H9 (cell line): Measurements from ENCODE around the gene NRXN3. TPM values are rescaled to one million over a fixed set of nuclear protein-coding genes. Genes with fewer than 3 reads are reported as not detected.

ENCODE experiments used
- DNase-seq: peaks from one replicate; pipeline ENCODE4 v3.0.0-alpha.2; 2017
- H2AFZ ChIP-seq: one replicate; pipeline ENCODE4 v1.6.1; 2013; ENCODE audit warnings: mild to moderate bottlenecking, low read length, control low read depth, moderate library complexity
- H2AK5ac ChIP-seq: 2 replicates; pipeline ENCODE4 v1.6.1; 2013; ENCODE audit warnings: low read length, control low read depth, mixed read lengths; ENCODE audit not compliant: insufficient read length
- H2BK120ac ChIP-seq: one replicate; pipeline ENCODE4 v1.6.1; 2013; ENCODE audit warnings: low read depth, mild to moderate bottlenecking, low read length, control low read depth, inconsistent platforms; ENCODE audit not compliant: poor library complexity, severe bottlenecking
- H2BK12ac ChIP-seq: 2 replicates; pipeline ENCODE4 v1.6.1; 2013; ENCODE audit warnings: low read length, control low read depth, mixed read lengths, low read depth; ENCODE audit not compliant: insufficient read length
- H2BK15ac ChIP-seq: 2 replicates; pipeline ENCODE4 v1.6.1; 2013; ENCODE audit warnings: low read depth, low read length, control low read depth
- H2BK20ac ChIP-seq: one replicate; pipeline ENCODE4 v1.6.1; 2013; ENCODE audit warnings: low read depth, mild to moderate bottlenecking, low read length, control low read depth, inconsistent platforms; ENCODE audit not compliant: poor library complexity, severe bottlenecking
- H2BK5ac ChIP-seq: 2 replicates; pipeline ENCODE4 v1.6.1; 2013; ENCODE audit warnings: low read length, control low read depth, mixed read lengths; ENCODE audit not compliant: insufficient read length
- H3K14ac ChIP-seq: 2 replicates; pipeline ENCODE4 v1.6.1; 2013; ENCODE audit warnings: low read length, control low read depth; ENCODE audit not compliant: insufficient read depth
- H3K18ac ChIP-seq: 2 replicates; pipeline ENCODE4 v1.6.1; 2013; ENCODE audit warnings: low read depth, mild to moderate bottlenecking, mixed read lengths, low read length, control low read depth; ENCODE audit not compliant: insufficient read length
- H3K23ac ChIP-seq: 2 replicates; pipeline ENCODE4 v1.6.1; 2013; ENCODE audit warnings: low read length, control low read depth, mixed read lengths, low read depth; ENCODE audit not compliant: insufficient read length
- H3K23me2 ChIP-seq: 2 replicates; pipeline ENCODE4 v1.6.1; 2013; ENCODE audit warnings: low read depth, mild to moderate bottlenecking, mixed read lengths, low read length, control low read depth; ENCODE audit not compliant: insufficient read length, poor library complexity, severe bottlenecking
- H3K27ac ChIP-seq: 2 replicates; pipeline ENCODE4 v1.5.1; 2013; ENCODE audit warnings: low read length, control low read depth, mixed read lengths, low read depth; ENCODE audit not compliant: insufficient read length
- H3K27me3 ChIP-seq: 2 replicates; pipeline ENCODE4 v1.6.1; 2013; ENCODE audit warnings: low read length, control low read depth, inconsistent platforms; ENCODE audit not compliant: insufficient read depth
- H3K4ac ChIP-seq: 2 replicates; pipeline ENCODE4 v1.6.1; 2013; ENCODE audit warnings: low read depth, mild to moderate bottlenecking, control low read depth, inconsistent platforms, low read length, moderate library complexity
- H3K4me1 ChIP-seq: 2 replicates; pipeline ENCODE4 v1.6.1; 2013; ENCODE audit warnings: low read length, control low read depth, inconsistent platforms; ENCODE audit not compliant: insufficient read depth
- H3K4me2 ChIP-seq: 2 replicates; pipeline ENCODE4 v1.6.1; 2013; ENCODE audit warnings: low read length, control low read depth, mixed read lengths; ENCODE audit not compliant: insufficient read length, insufficient read depth
- H3K56ac ChIP-seq: 2 replicates; pipeline ENCODE4 v1.6.1; 2013; ENCODE audit warnings: low read depth, mild to moderate bottlenecking, mixed read lengths, low read length, control low read depth; ENCODE audit not compliant: insufficient read length
- H3K79me1 ChIP-seq: 2 replicates; pipeline ENCODE4 v1.6.1; 2013; ENCODE audit warnings: low read depth, mild to moderate bottlenecking, moderate library complexity, low read length, control low read depth, inconsistent platforms; ENCODE audit not compliant: insufficient read depth, poor library complexity, severe bottlenecking
- H3K79me2 ChIP-seq: 2 replicates; pipeline ENCODE4 v1.6.1; 2013; ENCODE audit warnings: low read length, control low read depth, inconsistent platforms; ENCODE audit not compliant: insufficient read depth
- H3K9ac ChIP-seq: 2 replicates; pipeline ENCODE4 v1.6.1; 2013; ENCODE audit warnings: low read length, control low read depth, mixed read lengths; ENCODE audit not compliant: insufficient read length; ENCODE audit errors: extremely low read depth
- H3K9me3 ChIP-seq: one replicate; pipeline ENCODE4 v1.6.1; 2013; ENCODE audit warnings: low read depth, low read length, inconsistent platforms; ENCODE audit not compliant: control insufficient read depth
- H3T11ph ChIP-seq: one replicate; pipeline ENCODE4 v1.6.1; 2013; ENCODE audit warnings: mild to moderate bottlenecking, low read length, control low read depth, inconsistent platforms
- H4K20me1 ChIP-seq: one replicate; pipeline ENCODE4 v1.6.1; 2013; ENCODE audit not compliant: control insufficient read depth, insufficient read length, insufficient read depth
- H4K5ac ChIP-seq: 2 replicates; pipeline ENCODE4 v1.6.1; 2013; ENCODE audit warnings: low read depth, mild to moderate bottlenecking, mixed read lengths, low read length, control low read depth; ENCODE audit not compliant: insufficient read length
- H4K8ac ChIP-seq: replicated peaks from 2 replicates; pipeline ENCODE4 v1.6.1; 2013; ENCODE audit warnings: low read length, control low read depth, mixed read lengths, low read depth; ENCODE audit not compliant: insufficient read length
- H4K91ac ChIP-seq: 2 replicates; pipeline ENCODE4 v1.6.1; 2013; ENCODE audit warnings: low read depth, mild to moderate bottlenecking, moderate library complexity, mixed read lengths, low read length, control low read depth; ENCODE audit not compliant: insufficient read length
- H3K27ac Mint-ChIP-seq, 3 experiments: 2 replicates in 2 of 3; 3 replicates in 1 of 3; pipeline ENCODE4 v1.8.0; 2020 to 2021; ENCODE audit warnings: mixed read lengths in 3 of 3, mild to moderate bottlenecking in 1 of 3, moderate library complexity in 1 of 3
- H3K27me3 Mint-ChIP-seq: 2 replicates; pipeline ENCODE4 v1.8.0; 2021; ENCODE audit warnings: low read depth, mild to moderate bottlenecking, moderate library complexity, mixed read lengths
- H3K36me3 Mint-ChIP-seq, 3 experiments: 2 replicates in 2 of 3; 3 replicates in 1 of 3; pipeline ENCODE4 v1.8.0; 2020 to 2021; ENCODE audit warnings: low read depth in 3 of 3, mixed read lengths in 3 of 3; ENCODE audit not compliant: insufficient read depth in 1 of 3
- H3K4me1 Mint-ChIP-seq, 2 experiments: 2 replicates each; pipeline ENCODE4 v1.8.0; 2020; ENCODE audit warnings: mixed read lengths in 2 of 2
- H3K4me3 Mint-ChIP-seq, 2 experiments: 2 replicates in 1 of 2; 3 replicates in 1 of 2; pipeline ENCODE4 v1.8.0; 2020 to 2021; ENCODE audit warnings: mild to moderate bottlenecking in 2 of 2, mixed read lengths in 2 of 2, moderate library complexity in 1 of 2
- H3K9me3 Mint-ChIP-seq, 2 experiments: 2 replicates in 1 of 2; 3 replicates in 1 of 2; pipeline ENCODE4 v1.8.0; 2020; ENCODE audit warnings: mild to moderate bottlenecking in 2 of 2, mixed read lengths in 2 of 2, moderate library complexity in 1 of 2
- CTCF ChIP-seq: fragments of 200-600 bp; sonication (generic); conservative IDR thresholded peaks from 3 replicates; pipeline ENCODE4 v1.8.0; 2021; ENCODE audit warnings: antibody characterized with exemption, mild to moderate bottlenecking
- WGBS: extraction: QIAGEN DNeasy Blood & Tissue Kit; methylation state at CpG from one replicate; pipeline ENCODE4 v1.1.7; 2013; ENCODE audit warnings: missing lambda C conversion rate, low lambda C conversion rate, mixed read lengths; ENCODE audit not compliant: insufficient read length; ENCODE audit errors: extremely low coverage; 5-methylcytosine and 5-hydroxymethylcytosine counted together
- total RNA-seq: library from RNA; stranded (reverse); gene quantifications from 2 replicates; pipeline ENCODE4 v1.2.1, GENCODE V29; 2021

The NRXN3 gene
- total RNA-seq, 1 experiment from 2014 or later = 1.8 TPM

DNA sequence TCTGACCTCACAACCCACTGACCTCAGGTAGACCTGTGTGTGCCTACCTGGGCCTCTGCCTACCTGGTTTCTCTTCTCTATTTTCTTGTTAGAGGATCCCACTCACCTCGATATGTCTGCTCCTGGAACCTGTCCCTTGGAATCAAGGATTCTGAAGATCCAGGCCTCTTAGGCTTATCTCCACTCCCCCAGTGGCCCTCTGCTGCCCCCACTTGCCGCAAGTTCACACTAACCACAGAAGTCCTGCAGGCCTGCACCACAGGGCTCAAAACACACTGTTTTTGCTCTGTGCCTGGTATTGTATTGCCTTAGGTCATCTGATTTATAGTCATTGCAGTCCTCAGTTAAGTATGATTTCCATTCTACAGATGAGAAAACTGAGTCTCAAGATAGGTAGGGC lies 15.3 kb upstream of the NRXN3 start:
- peak; percentile 72 for TF ChIP-seq CTCF
- H3K27ac Mint-ChIP-seq = no peak overlapping the region; a peak in 1 of 7 replicates

More for the DNA sequence above, 15.3 kb upstream of the NRXN3 start:
- H3K4ac ChIP-seq = no peak overlapping the region
- no peak overlapping the region for H2BK20ac ChIP-seq
- peaks cover 4% of the 10 kb centered on the region for H3K27me3 Mint-ChIP-seq
- H2BK15ac ChIP-seq = no peak overlapping the region
- peaks cover 11% of the 10 kb centered on the region in 2 experiments for H3K4me1 Mint-ChIP-seq
- no peak overlapping the region for H2AK5ac ChIP-seq
- no peak overlapping the region for H3K23ac ChIP-seq
- no peaks in the 10 kb centered on the region for H3K36me3 Mint-ChIP-seq
- H3K27me3 ChIP-seq = no peaks in the 10 kb centered on the region
- no peaks in the 10 kb centered on the region for H3K79me1 ChIP-seq
- no peak overlapping the region for H3K9ac ChIP-seq
- H3T11ph ChIP-seq = no peak overlapping the region
- no peaks in the 10 kb centered on the region for H3K9me3 ChIP-seq
- H2BK12ac ChIP-seq = no peak overlapping the region
- H3K18ac ChIP-seq = no peak overlapping the region
- no peaks in the 10 kb centered on the region for H3K23me2 ChIP-seq
- H2BK120ac ChIP-seq = no peak overlapping the region
- H4K5ac ChIP-seq = no peak overlapping the region
- no peak overlapping the region for H3K27ac ChIP-seq
- no peak overlapping the region for H2BK5ac ChIP-seq
- H3K9me3 Mint-ChIP-seq = no peaks in the 10 kb centered on the region
- H4K8ac ChIP-seq = no peak overlapping the region
- no peak overlapping the region for H2AFZ ChIP-seq
- H3K4me2 ChIP-seq = no peak overlapping the region
- H4K91ac ChIP-seq = no peak overlapping the region
- H3K79me2 ChIP-seq = no peaks in the 10 kb centered on the region
- WGBS = no CpG with 5 or more reads among the region's 2 CpGs
- no peaks in the 10 kb centered on the region for H4K20me1 ChIP-seq
- no peaks in the 10 kb centered on the region; the same call in 1 of the 2 replicates for H3K4me1 ChIP-seq
- no peak overlapping the region; the same call in 1 of the 2 replicates for H3K14ac ChIP-seq
- no peak overlapping the region for H3K56ac ChIP-seq
- no peak overlapping the region for H3K4me3 Mint-ChIP-seq
- peak; percentile 51 for DNase-seq
